Measurements from ENCODE around the gene GALNTL6. TPM values are rescaled to one million over a fixed set of nuclear protein-coding genes. Genes with fewer than 3 reads are reported as not detected.
"Not testable (repeated sequence)": the region's sequence is repeated elsewhere in the genome, so short reads cannot be mapped to it uniquely, and the experiment has no call there.

GALNTL6 gene
- total RNA-seq, 2 donors from 2014 or later, result 0.92 to 3.8 TPM

DNA sequence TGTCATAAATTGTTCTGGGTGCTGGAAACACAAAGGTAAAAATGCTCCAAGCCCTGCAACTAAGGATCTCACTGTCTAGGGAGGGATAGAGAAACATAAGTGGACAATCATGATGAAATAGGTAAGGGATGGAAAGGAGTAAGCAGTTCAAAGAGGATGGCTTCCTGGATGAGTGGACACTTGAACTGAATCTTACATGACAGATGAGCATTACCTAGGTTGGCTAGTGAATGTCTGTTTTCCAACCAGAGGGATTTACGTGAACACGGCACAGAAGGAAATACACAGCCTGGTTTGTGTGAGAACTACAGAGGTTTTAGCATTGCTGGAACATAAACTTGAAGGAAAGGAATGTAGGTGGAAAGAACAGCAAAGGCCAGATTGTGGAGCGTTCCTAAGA, 1205.2 kb downstream of the GALNTL6 start:
- Histone ChIP-seq H3K9me3 (no peaks in the 10 kb centered on the region), H3K27me3 (replicated peaks; ENCODE audit: insufficient read depth) (no peaks in the 10 kb centered on the region), H3K4me3 (no peak overlapping the region), H3K4me1 (ENCODE audit: control insufficient read depth in 1 of 2, low read depth in 2 of 2) (peaks cover 0 to 11% of the 10 kb centered on the region in 2 donors), H3K27ac (no peak overlapping the region), H3K36me3 (no peaks in the 10 kb centered on the region)
- TF ChIP-seq CTCF (IDR thresholded peaks at IDR 0.05), result no peak
- ATAC-seq (ENCODE audit: insufficient number of reproducible peaks, low FRiP score, low read depth) (no peak), DNase-seq (ENCODE audit: low spot score) (no peak)

GRCh38 chr4:173019664-173020063, 1206.5 kb downstream of the GALNTL6 start:
- no peaks in the 10 kb centered on the region for H3K36me3 ChIP-seq
- H3K9me3 ChIP-seq, result no peaks in the 10 kb centered on the region
- H3K4me1 ChIP-seq (ENCODE audit: control insufficient read depth in 1 of 2, low read depth in 2 of 2), result peaks cover 0 to 5% of the 10 kb centered on the region in 2 donors
- DNase-seq (ENCODE audit: low spot score), result no peak
- H3K4me3 ChIP-seq, result no peak overlapping the region
- H3K27ac ChIP-seq, result no peak overlapping the region
- no peaks in the 10 kb centered on the region for H3K27me3 ChIP-seq (replicated peaks; ENCODE audit: insufficient read depth)
- ATAC-seq (ENCODE audit: insufficient number of reproducible peaks, low FRiP score, low read depth), result no peak
- no peak for TF ChIP-seq CTCF (IDR thresholded peaks at IDR 0.05)

GRCh38 chr4:173021746-173022573, 1208.8 kb downstream of the GALNTL6 start:
- H3K36me3 ChIP-seq; H3K4me1 ChIP-seq (ENCODE audit: control insufficient read depth in 1 of 2, low read depth in 2 of 2); H3K27me3 ChIP-seq (replicated peaks; ENCODE audit: insufficient read depth); H3K9me3 ChIP-seq; H3K4me3 ChIP-seq; DNase-seq (ENCODE audit: low spot score); ATAC-seq (ENCODE audit: insufficient number of reproducible peaks, low FRiP score, low read depth); H3K27ac ChIP-seq: not testable (repeated sequence)

DNA sequence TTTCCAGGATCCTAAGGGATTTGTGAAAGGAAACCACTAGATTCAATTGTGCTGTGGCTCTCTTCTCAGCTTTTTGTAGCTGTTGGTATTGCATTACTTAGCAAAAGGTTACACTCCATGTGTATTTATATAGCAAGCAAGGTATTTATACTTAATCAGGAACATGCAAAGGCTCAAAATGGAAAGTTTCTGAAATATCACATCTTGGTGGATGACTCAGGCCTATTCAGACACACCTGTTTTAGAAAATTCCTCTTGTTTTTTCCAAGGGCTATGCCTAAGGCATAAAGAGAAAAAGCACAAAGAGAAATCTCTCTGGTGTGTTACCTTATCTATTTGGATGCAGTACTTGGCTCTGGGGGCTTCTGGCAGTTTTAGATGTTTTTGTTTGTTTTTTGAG, 1211.0 kb downstream of the GALNTL6 start:
- H3K27ac ChIP-seq, result no peak overlapping the region
- ATAC-seq (ENCODE audit: insufficient number of reproducible peaks, low FRiP score, low read depth) (no peak), DNase-seq (ENCODE audit: low spot score) (no peak)

DNA sequence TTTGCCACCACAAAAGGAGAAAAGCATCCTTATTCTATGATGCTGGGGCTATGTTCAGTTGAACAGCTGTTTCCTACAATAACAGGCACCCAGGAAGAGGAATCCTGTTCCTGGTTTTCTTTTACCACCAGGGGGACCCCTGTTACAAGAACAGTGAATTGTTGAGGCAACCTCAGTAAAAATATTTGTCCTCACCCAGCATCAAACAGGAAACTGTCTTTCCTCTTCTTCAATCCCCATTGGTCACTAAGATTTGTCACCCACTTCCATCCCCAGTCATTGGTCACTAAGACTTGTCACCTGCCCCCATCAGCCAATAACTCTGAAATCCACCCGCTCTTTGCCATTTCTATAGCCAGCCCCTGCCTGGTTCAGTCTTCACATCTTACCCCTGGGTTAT, 1211.9 kb downstream of the GALNTL6 start:
- H3K9me3 ChIP-seq, result no peaks in the 10 kb centered on the region
- TF ChIP-seq CTCF (IDR thresholded peaks at IDR 0.05), result peak; percentile 73
- no peaks in the 10 kb centered on the region for H3K27me3 ChIP-seq (replicated peaks; ENCODE audit: insufficient read depth)
- DNase-seq (ENCODE audit: low spot score) (no peak), ATAC-seq (ENCODE audit: insufficient number of reproducible peaks, low FRiP score, low read depth) (peak; percentile 67)
- no peak overlapping the region for H3K4me3 ChIP-seq
- H3K36me3 ChIP-seq, result no peaks in the 10 kb centered on the region
- no peak overlapping the region for H3K27ac ChIP-seq
- peaks cover 0 to 9% of the 10 kb centered on the region in 2 donors for H3K4me1 ChIP-seq (ENCODE audit: control insufficient read depth in 1 of 2, low read depth in 2 of 2)

More for the DNA sequence above, 1211.0 kb downstream of the GALNTL6 start:
- Histone ChIP-seq H3K36me3 (no peaks in the 10 kb centered on the region), H3K4me3 (no peak overlapping the region), H3K4me1 (ENCODE audit: control insufficient read depth in 1 of 2, low read depth in 2 of 2) (peaks cover 0 to 9% of the 10 kb centered on the region in 2 donors), H3K9me3 (no peaks in the 10 kb centered on the region), H3K27me3 (replicated peaks; ENCODE audit: insufficient read depth) (no peaks in the 10 kb centered on the region)
- no peak for TF ChIP-seq CTCF (IDR thresholded peaks at IDR 0.05)

All from thoracic aorta (tissue), 2 donors.